HG03060 (cell line): ENCODE data around the gene IFT172.
"Not testable (repeated sequence)": the region's sequence is repeated elsewhere in the genome, so short reads cannot be mapped to it uniquely, and the experiment has no call there.

Experiments
- ATAC-seq: cut with Tn5 transposase; IDR thresholded peaks from one replicate; pipeline ENCODE4 v1.9.1; 2021; ENCODE audit warnings: low read depth, moderate number of reproducible peaks; ENCODE audit not compliant: unreplicated experiment

The IFT172 gene

DNA sequence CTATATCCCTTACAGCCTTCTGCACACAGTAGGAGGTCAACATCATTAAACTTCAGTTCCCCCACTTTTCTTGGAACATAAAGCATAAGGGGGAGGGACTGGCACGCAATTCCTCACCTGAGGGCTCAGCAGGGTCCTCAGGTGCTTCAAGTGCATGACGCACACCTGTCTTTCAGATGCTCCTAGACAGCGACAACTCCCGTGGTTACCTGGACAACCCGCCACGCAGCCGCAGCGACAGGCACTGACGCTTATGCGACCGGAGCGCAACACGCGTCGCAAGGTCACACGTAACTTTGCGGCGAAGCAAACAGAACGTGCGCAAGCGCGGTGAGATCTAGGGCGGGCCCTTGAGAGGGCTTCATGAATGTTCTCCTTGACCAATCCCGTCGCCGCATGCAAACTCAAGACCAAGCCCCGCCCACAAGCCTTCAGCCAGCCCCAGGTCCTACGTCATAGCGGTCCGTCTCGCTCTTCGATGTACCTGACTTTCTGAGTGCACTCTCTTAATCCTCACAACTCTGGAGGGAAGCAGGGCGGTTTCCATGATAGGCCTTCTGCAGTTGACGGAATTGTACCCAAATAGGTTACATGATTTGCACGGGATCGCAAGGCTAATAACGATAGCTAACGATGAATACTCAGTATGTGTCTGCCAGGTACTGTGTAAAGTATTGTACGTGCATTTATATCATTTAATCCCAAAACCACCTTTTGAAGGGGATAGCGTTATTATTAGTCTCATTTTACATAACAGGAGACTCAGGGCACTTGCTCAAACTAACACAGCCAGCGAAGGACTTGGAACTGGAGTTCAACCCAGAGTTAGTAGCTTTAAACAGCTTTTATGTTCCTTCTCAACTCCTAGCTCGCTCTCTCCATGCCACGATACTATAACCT, at the start of gene IFT172:
TSS of gene IFT172 (minus strand) at position 246 of the 900 bp plus-strand sequence. CDS start at position 156, 90 bp downstream.
- ATAC-seq: peak; percentile 91

DNA sequence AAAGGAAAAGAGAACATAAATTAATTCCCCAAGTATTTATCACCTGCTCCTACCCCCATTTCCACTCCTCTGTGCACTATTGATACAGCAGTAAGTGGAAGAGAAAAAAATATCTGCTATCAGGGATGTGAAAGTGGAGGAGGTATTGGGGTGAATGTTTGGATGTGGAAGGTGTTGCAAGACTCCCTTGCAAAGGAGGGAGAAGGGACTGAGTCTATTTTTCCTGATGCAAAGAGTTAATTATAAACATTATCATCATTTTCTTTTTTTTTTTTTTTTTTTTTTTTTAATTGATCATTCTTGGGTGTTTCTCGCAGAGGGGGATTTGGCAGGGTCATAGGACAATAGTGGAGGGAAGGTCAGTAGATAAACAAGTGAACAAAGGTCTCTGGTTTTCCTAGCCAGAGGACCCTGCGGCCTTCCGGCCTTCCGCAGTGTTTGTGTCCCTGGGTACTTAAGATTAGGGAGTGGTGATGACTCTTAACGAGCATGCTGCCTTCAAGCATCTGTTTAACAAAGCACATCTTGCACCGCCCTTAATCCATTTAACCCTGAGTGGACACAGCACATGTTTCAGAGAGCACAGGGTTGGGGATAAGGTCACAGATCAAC, 49.4 kb upstream of the IFT172 start:
- not testable (repeated sequence) for ATAC-seq

- ATAC-seq: no peak
These were observed 47.7 kb upstream of the IFT172 start for GRCh38 chr2:27537287-27537686.

GRCh38 chr2:27531983-27532382, 42.4 kb upstream of the IFT172 start:
- no peak for ATAC-seq

DNA sequence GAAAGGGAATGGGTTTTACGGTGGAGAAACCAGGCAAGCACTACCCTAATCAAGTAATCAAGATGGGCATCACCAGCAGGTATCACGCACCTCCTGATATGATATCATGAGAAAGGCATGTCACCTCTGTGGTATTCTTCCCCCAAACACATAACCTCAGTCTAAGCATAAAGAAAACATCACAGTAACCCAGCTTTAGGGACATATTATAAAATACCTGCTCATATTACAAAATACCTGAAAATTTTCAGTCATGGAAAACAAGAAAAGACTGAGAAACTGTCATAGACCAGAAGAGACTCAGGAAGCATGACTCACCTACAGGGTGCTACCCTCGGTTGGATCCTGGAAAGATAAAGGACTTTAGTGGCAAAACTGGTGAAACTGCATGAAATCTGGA, 37.6 kb upstream of the IFT172 start:
- no peak for ATAC-seq

DNA sequence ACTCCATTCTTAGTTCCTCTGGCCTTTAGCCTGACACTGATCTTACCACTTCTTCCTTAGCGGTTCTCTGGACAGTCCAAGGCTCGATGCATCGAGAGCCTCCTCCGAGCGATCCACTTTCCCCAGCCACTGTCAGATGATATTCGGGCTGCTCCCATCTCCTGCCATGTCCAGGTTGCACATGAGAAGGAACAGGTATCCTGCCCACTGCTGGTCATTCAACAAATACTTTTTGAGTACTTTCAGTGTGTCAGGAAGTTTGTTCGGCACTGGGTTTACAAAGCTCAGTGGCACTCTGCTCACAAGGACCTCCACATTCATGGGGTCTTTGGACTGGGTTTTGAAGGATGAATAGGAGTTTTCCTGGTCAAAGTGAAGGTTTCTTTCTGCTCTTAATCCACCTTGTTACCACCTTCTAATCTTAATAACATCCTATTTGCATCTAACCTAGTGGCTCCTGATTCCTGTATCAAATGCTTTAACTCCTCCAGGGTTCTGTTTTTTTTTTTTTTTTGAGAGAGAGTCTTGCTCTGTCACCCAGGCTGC, 32.9 kb upstream of the IFT172 start:
- ATAC-seq: no peak

DNA sequence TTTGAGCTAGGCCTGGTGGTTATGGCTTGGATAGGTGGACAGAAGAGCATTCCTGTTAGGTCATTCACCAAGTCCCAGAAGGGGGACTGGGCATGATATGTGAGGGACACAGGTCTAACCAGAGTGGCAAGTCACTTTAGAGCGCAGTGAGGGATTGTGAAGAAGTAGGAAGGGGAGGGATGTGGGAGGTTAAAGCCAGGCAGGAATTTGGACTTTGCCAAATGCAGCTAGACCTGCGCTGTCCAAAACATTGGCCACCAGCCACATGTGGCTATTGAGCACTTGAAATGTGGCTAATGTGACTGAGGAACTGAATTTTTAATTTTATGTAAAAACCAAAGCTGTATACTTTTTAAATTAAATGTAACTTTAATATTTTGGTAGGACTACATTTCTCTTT, 30.8 kb upstream of the IFT172 start:
- ATAC-seq: no peak

- ATAC-seq: no peak
These were observed 29.2 kb upstream of the IFT172 start for GRCh38 chr2:27518782-27519113.

DNA sequence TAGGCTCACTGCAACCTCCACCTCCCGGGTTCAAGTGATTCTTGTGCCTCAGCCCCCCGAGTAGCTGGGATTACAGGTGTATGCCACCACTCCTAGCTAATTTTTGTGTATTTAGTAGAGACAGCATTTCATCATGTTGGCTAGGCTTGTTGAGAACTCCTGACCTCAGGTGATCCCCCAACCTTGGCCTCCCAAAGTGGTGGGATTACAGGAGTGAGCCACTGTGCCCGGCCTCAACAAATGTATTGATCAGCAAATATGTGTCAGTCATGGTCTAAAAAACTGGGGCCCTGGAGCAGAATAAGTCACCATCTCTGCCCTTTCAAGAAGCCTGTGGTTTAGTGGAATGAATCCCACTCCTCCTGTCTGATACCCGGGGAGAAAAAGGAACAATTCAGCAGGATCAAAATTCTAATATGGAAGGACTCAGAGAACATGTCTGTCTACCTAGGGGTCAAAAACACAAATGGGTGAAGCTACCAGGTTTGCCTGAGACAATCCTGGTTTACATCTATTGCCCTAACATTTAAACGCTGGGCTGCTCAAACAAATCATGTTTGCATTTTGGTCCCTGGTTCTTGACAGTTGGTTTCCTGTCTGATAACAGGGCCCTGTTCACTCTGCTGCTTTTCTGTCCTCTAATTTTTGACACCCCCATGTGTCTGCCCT, 28.7 kb upstream of the IFT172 start:
- ATAC-seq: no peak

DNA sequence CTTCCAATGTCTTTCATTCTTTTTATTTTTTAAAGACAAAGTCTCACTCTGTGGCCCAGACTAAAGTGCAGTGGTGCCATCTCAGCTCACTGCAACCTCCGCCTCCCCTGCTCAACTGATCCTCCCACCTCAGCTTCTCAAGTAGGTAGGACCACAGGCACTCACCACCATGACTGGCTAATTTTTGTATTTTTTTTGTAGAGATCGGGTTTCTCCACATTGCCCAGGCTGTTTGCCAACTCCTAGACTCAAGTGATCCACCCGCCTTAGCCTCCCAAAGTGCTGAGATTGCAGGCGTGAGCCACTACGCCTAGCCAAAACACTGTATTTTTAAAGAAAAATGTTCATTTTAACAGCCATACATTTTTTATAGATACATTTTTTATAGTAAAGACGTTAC, 19.8 kb upstream of the IFT172 start:
- ATAC-seq: no peak

DNA sequence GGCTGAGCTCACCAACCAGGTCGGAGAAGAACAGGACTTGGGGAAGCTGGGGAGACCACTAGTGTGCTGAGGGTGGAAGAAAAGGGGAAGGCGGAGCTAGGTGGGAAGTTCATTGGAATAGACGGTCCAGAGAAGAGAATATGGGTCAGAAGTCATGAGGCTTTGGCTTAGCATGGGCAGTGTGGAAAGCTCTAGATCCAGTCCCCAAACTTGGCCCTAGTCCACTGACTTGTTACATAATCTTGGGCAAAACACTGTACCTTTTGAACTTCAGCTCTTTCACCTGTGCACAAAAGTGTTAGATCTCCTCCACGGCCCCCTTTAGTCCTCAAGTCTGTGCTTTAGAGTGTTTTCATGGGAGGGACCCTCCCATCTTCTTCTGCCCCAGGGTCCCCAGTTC, 17.8 kb upstream of the IFT172 start:
- ATAC-seq: no peak

GRCh38 chr2:27506587-27506986, 17.0 kb upstream of the IFT172 start:
- no peak for ATAC-seq

DNA sequence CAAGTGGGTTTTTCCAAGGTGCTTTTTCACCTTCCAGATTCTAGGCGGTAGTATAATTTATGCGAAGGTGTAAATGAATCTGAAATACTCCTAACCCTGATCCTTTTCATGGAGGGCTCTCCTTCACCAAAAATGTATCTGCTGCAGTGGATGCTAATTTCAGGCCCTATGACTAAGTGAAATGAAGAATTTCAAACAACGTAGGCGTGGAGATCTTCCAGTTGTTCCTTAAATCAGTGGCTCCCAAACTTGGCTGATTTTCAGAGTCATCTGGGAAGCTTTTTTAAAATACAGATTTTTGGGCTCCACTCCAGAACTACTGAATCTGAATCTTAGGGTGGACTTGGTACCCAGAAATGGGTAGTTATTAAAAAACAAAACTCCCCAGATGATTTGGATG, 12.6 kb upstream of the IFT172 start:
- ATAC-seq: no peak

DNA sequence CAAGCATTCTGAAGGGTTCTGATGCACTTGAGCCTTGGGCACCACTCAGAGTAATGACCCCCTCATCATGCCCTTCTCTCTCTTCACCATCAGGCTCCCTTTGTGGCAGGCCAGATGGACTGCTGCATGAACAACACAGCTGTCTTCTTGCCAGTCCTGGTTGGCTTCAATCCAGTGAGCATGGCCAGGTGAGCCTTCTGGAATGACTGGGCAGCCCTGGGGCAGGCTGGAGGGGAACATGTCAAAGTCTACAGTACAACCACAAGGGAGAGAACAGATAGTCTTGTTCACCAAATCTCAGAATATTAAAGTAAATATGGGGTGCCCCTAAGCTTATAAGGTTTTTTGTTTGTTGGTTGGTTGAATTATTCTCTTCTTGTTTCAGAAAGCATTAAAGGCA, 11.5 kb upstream of the IFT172 start:
- ATAC-seq: no peak

DNA sequence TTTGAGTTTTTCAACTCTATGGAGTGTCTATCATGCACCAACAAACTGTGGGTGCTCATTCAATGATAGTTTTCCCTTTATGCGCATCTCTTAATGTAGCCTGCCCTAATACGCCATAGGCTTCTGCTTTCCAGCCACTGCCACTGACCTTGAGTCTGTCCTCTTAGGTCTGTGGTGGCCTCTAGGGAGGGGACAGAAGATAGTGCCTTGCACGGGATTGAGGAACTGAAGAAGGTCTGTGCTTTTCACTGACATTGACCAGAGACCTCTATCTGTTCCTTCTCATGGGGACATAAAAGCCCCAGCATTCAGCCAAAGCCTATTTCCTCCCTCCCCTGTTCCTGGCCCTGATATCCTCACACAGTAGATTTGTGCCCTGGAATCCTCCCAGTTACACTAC, 9.4 kb upstream of the IFT172 start:
- ATAC-seq: no peak

DNA sequence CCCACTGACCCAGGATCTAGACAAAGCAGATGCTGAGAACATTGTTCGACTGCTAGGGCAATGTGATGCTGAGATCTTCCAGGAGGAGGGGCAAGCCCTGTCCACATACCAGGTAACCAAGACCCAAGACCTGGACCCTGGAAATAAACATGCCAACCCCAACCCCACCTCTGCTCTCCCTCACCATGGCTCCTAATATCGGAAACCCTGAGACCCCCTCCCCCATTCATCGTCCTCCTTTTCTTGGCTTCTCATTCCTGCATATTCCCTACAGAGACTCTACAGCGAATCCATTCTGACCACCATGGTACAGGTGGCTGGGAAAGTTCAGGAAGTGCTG, 7.7 kb upstream of the IFT172 start:
- no peak for ATAC-seq

DNA sequence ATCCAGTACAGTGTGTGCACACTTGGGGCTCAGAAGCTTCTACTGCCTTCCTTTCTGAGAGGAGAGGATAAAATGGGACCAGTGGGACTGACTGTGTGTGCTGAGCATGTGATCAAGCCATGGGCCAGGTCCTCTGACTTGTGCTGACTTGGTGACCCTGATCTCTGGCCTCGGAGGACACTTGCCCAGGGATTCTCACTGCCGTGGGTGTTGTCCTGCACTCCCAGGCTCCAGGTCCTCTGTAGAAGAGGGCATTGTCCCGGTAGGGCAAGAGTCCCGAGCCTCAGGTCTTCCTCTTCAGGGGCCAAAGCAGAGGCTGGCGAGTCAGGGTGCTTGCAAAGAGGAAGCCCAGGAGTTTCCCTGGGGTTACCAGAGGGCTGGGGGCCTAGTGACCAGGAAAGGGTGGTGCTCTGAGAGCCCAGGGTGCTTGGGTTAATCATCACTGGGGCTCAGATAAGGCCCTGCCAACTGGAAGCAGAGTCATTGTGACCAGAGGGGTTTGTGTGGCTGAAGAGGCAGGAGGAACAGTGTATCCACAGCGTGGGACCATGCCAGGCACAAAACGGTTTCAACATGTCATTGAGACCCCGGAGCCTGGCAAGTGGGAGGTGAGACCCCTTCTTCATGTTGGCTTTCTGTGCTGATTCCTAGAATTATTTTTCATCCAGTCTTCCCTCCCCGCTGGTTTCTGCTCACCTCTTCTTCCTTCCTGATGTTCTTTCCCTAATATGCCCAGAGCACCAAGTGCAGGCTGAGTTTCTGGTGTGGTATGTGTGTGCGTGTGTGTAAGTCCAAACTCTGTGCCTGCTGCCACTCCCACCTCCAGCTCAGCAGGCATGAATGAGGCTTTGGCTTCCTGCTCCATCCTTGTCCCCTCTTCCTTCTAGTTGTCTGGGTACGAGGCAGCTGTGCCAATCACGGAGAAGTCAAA, 7.1 kb upstream of the IFT172 start, which contains the start of gene GCKR:
TSS of gene GCKR (plus strand) at position 483 of the 931 bp plus-strand sequence. CDS start at position 549, 66 bp downstream.
- ATAC-seq: no peak

DNA sequence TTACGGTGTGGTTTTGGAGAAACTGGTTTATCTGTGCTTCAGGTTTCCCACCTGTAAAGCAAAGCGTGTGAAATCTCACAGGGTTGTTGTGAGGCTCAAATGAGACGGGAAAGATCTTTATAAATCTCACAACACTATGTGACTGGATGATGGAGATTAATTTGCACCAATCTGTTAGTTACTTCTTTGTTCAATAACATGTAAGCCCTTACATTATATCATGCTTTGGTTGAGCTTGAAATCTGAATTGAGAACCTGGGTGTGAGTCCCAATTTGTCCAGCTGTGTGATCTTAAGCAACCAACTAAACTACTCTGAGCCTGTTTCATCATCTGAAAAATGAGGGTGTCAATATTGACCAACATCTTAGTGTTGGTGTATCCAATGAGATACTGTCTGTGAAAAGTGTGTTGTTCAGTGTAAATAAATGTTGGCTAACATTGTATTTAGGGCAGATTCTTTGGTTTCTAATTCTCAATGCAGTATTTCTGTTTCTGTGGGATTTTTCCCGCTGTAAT, 6.4 kb upstream of the IFT172 start:
- ATAC-seq: no peak

DNA sequence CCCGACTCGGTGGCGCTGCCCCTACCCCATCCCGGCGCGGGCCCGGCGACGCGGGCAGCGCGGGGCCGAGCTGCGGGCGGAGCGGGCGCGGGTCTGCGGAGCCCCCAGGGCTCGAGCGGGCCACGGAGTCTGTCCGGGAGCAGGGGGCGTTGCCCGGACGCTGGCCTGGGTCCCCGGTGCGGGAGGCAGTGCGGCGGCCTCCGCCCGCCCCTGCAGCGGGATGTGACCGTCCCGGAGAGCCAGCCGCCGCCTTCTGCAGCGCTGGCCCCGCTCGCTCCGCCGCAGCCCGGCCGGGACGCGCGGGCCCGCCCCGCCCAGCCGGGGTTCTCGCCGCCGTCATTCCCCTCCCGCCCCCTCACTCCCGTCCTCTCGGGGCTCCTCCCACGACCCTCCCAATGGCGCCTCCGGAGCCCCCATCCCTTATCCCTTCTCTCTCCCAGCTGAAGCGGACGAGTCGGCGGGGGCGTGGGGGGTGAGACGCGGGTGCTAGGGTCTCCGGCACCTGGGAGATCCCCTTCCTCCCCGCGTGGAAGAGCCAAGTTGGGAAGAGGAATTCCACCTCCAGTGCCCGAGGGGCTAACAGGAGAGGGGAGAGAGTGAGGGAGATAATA, 5.5 kb upstream of the IFT172 start, which contains the start of gene FNDC4:
TSS of gene FNDC4 (minus strand) at position 257 of the 611 bp plus-strand sequence. CDS start 521 bp downstream, outside the sequence.
- ATAC-seq: no peak
